Activated CD4-positive, alpha-beta T cell treated with anti-CD3 and anti-CD28 coated beads, Interleukin-2, amount 50 U/mL, for 48 hours (primary cell): Measurements from ENCODE around the gene C11orf91.
"Not testable (repeated sequence)": the region's sequence is repeated elsewhere in the genome, so short reads cannot be mapped to it uniquely, and the experiment has no call there.

ENCODE experiments used
- DNase-seq, 2 experiments: peaks; one replicate each; pipeline ENCODE4 v3.0.0-alpha.2; 2020

Gene C11orf91

GRCh38 chr11:33721426-33721825 lies 20.8 kb upstream of the C11orf91 start:
- DNase-seq, result no peak

GRCh38 chr11:33719587-33719986 lies 19.0 kb upstream of the C11orf91 start:
- DNase-seq, result no peak

DNA sequence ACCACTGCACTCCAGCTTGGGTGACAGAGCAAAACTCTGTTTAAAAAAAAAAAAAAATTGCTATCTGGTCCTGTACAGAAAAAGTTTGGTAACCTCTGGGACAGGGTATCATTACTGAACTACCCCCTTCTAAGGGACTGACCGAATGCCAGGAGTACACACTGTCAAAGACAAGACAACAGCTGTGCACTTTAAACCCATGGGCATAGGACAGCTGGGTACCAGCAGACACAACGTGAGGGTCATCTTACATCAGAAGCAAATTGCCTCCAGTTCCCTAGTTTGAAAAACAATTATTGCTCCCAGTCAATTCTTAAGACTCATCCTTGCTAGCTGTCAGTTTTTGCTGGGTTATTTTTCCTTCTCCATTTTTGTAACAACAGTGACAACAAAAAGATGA lies 17.8 kb upstream of the C11orf91 start:
- no peak for DNase-seq

DNA sequence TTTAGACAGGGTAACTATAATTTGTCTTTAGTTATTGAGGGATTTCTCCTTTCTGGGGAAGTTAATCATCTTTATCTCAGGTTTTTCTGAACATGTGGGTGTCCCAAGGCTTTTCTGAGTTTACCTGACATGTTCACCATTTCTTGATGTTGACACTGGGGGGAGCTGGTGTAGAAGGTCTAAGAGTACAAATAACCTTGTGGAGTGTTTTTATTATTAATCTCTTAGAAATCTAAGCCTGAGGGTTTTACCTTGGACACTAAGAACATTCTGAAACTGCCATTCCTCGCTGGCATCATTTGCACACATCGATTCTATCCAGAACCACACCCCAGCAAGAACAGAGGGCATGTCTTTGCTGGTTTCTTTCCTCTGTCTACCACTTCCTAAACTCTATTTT lies 15.6 kb upstream of the C11orf91 start:
- no peak for DNase-seq

GRCh38 chr11:33713856-33714398 lies 13.3 kb upstream of the C11orf91 start:
- DNase-seq, result no peak

DNA sequence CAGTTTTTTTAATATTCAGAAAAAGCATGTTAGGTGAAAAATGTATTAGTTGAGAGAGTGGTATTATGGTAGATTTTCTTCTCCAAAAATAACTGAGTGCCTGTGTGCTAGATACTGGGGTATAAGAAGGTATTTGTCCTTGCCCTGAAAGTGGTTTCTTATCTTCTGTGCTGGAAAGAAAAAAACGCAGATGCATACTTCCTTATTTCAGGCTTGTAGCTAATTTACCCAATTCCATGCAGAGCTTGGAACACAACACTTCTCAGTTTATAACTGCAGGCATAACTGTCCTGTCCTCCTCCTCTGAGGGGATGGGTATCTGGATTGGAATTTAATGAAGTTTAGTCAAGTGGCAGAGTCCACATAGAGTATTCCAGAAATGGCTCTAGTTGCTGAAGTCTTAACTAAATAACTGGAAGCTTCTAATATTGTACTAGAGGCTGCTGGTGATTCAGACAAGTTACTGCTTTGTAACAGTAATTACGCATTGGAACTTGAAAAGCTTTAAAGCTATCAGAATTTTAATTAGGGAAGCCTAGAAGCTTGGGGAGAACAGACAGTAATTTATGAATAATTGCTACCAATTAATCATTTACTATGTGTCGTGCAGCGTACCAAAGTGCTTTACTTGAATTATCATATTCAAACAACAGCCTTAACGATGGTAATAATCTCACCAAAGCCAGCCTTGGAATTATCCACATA lies 12.7 kb upstream of the C11orf91 start:
- no peak for DNase-seq

- DNase-seq, result no peak
Measured at GRCh38 chr11:33712436-33712835, 11.8 kb upstream of the C11orf91 start.

- DNase-seq, result no peak
Measured at GRCh38 chr11:33709466-33709865, 8.8 kb upstream of the C11orf91 start.

DNA sequence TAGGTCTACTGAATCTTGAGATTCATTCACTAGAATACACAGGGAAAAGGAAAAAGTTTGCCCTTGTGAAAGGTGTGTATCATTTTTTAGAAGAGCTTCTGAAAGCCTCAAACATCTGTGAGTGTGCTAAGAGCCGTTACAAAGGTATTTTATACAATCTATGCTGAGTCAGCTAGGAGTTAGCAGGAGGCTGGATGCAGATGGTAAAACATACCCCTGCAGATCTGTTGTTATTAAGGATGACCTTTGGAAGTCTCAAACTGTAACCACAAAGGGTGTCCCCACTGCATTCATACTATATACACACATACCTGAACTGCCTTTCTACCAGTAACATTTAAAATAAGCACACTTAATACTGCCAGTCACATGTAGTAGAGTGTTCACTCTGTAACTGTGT lies 8.4 kb upstream of the C11orf91 start:
- DNase-seq, result no peak

DNA sequence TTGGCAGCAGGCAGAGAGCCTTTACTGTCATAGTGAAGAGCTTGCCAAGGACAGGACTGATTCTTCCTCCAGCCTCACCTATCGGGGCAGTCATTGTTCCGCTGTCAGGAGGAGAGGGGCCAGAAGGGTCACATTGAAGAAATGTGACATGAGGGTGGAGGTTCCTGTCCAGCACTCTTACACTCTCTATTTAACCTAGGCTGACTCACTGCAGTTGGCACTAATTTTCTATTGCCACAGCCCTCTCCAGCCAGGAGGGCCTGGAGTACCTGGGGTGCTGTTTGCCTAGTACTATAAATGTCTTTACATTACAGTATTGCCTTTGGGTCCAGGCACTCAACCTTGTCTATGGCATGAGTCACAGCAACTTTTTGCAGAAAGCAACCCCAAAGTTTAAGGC lies 7.2 kb upstream of the C11orf91 start:
- DNase-seq, result not testable (repeated sequence)

GRCh38 chr11:33706966-33707365 lies 6.3 kb upstream of the C11orf91 start:
- DNase-seq, result no peak

DNA sequence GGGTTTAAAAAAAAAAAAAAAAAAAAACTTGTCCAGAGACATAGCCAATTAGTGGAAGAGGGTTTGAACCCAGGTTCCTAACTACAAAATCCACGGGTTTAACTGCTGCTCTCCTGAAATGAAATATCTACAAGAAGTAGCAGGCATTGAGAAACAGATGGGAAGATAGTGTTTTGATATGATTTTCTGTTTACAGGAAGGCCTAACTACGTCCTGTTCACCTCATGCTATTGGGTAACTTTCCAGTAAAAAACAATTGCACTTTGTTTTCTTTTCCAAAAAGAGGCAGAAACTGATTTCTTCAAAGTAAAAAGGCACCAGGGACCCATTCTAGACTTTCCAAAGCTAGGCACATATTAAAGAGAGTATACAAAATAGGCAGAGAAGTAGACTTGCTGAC lies 5.9 kb upstream of the C11orf91 start:
- DNase-seq, result no peak

DNA sequence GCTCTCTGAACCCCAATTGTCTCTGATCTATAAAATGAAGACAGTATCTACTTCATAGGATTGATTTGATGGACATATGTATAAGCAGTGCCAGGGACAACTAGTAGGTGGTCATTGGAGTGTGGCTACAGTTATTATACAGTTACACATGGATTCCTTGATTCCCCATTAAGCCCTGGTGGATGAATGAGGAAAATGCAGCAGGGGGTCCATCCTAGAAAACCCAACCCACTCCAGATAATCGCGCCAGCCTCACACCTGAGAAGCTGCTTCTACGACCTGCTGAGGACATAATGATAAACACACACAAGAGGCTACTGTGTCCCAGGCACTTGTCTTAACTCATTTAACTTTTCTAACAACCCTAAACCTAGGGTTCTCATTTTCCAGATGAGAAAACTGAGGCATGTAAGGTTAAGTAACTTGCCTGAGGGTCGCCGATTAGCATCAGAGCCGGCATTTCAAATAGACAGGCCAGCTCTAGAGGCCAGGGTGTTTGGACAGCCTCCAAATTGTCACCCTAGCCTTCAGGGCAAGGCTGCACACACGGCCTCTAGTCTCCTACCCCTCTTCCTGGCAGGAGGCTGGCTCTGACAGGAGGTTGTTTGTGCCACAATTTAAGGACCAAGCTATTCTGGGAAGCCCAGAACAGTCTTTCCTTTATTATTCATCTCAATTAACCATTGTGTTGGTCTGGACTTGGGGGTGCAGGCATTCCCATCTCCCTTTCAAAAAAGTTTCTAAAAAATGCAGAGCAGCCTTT lies 3.8 kb upstream of the C11orf91 start:
- DNase-seq, result no peak

DNA sequence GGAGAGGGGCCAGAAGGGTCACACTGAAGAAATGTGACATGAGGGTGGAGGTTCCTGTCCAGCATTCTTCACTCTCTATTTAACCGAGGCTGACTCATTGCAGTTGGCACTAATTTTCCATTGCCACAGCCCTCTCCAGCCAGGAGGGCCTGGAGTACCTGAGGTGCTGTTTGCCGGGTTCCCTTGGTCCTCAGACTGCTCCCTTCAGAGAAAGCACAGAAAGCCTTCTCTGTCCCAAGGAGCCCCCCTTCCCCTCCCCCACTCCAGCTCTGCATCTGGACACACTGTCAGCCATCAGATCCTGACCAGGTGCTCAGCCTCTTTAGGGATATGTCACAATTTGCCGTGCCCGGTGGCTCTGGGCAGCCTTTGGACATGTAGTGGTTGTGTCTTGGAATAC lies 3.2 kb upstream of the C11orf91 start:
- DNase-seq, result no peak

DNA sequence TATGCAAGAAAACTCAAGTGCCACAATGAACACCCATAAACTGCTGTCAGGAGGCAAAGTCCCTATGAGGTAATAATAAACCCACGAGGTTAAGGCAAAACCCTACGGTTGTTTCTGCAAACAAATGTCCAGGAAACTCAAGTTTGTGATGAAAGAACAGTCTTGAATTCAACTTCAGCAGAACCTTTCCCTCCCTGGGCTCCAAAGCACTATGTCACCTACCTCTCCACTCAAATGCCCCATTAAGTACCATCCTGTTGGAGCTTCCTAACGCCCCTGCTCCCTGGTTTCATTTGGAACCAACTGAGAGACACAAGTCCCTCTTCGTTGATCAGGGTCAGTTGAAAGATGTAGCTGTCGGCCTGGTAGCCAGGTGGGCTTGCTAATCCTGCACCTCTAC lies 2.6 kb upstream of the C11orf91 start:
- no peak for DNase-seq

DNA sequence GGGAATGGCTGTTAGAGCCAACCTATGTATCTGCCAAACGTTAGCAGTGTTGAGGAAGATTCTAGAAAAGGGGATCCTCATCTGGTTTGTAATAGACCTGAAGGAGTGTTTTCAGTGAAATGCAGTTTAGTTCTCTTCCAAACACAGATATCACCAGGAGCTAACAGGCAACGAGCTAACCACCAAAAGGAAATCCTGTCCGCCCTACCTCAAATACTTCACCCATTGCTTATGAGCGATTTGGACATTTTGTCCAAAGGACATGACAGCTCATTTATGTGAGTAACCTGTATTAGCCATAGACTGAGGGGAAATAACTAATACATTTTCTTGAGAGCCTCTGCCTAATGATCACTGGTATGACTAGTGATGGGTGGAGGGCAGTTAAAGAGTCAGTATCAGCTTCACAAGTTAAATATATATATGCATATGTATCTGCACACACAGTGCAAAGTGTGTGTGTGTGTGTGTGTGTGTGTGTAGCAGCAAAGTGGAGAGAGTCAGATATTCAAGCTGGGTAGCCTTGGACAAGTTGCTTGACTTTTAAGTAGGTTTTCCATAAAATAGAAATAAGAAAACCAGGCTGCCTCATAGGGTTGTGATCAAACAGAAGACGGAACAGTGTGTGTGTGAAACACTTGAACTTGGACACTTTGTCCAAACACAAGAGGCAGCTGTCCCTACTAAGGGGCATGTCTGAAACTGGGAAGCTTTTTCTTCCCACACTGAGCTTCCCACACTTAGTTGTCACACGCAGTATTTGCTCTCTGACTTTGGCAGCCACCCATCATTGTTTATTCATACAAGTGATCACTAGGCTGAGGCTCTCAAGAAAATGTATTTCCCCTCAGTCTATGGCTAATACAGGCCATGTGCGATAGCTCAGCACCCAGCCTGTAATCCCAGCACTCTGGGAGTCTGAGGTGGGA lies 940 bp upstream of the C11orf91 start:
- no peak for DNase-seq

- no peak for DNase-seq
Measured at GRCh38 chr11:33700063-33700501, 544 bp downstream of the C11orf91 start.

DNA sequence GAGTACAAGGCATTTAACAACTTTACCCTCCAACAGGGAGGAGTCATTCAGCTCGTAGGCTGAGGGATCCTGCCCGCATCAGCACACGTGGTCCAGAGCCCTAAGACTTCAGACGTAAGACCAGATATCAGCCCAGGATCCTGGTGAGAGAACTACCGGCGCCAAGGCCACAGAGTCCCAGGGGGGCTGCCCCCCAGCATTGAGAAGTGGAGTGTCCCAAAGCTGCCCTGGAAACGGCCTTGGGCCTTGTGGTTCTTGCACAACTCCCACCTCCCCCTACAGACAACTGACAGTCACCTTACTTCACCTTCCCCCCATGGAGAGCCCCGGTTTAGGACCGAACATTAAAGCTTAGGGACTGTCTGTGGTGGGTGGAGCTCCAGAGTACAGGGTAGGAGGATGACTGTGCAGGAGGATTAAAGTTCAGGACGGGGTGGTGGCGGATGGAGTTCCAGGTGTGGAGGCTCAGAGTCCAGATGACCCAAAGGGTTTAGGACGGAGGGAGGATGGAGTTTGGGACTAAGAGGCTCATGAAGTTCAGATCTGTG lies 1.0 kb downstream of the C11orf91 start:
- DNase-seq, result no peak

- DNase-seq, result no peak
Measured at GRCh38 chr11:33698921-33699320, 1.7 kb downstream of the C11orf91 start.

DNA sequence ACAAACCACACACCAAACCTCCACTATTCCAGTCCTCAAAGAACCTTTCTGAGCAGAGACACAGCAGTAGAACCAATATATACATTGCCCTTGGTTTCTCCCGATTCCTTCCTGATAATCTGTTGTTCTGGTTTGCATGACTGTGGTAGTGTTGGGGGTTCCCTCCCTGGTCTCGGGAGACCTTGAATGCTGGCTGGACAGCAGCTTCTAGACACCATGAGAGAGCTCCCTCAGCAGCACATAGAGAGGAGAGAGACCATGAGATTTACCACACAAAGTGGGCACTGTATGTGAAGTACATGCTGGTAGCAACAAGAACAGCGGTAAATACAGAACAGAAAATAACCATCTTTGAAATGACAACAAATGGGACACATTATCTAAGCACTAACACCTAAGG lies 2.6 kb downstream of the C11orf91 start:
- no peak for DNase-seq

DNA sequence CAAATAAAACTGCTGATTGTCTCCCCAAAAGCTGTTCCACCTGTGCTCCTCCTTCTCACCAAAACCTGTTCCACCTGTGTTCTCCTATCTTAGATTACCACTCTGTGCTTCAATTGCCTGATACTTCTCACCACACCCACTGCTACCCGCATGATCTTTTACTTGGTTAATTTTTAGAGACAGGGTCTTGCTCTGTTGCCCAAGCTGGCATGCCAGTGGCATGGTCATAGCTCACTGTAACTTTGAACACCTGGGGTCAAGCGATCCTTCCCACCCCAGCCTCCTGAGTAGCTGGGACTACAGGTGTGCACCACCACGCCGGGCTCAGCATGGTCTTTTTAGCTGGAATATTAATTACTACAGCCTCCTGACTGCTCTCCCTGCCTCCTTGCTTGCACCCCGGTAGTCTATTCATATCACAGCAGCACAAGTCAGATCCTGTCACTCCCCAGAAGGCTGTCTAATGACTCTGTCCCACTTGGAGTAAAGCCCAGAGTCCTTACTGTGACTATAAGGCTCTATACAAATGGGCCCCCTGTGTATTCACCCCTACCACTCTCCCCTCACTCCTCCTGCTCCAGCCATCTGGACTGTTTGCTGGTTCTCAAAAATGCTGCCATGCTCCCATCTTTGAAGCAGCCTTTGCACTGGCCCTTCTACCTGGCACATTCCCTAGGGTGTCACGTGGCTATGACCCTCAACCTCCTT lies 3.5 kb downstream of the C11orf91 start:
- DNase-seq, result no peak

DNA sequence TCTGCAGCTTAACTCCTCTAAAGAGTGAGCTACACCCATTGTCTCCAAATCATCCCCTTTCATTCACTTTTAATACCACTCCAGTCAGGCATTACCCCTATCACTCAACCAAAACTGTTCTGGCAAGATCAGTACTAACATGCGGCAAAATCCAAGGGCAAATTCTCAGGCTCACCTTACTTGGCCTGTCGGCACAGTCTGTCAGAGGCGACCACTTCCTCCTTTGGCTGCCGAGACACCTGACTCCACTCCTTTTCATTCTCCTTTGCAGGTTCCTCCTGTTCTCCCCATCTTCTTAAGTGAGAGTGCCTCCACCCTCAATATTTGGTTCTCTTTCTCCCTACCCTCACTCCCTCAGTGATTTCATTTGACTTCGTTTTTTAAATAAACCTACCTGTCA lies 4.2 kb downstream of the C11orf91 start:
- DNase-seq, result no peak
